ENCODE results near the gene SNCAIP.

SNCAIP gene

GRCh38 chr5:122507581-122507980 lies 195.5 kb downstream of the SNCAIP start:
- no peak for DNase-seq (ENCODE audit: low read depth)

DNA sequence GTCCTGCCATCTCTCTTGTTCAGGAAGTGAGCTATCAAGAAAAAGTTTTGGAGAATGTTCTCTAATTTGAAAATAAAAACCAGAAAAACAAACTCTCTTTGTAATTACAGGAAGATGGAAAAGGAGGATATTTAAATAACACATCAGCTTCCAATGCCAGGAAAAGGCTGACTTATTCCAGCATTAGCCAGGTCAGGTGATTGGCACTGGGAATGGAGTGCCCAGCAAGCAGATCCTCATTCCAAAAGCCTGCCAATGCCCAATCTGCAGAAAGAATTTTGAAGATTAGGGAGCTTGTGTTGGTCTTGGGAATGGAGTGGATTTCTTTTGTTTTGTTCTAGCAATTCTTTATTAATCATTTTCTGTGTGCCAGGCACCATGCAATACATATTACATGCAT lies 196.6 kb downstream of the SNCAIP start:
- no peak for DNase-seq (ENCODE audit: low read depth)

Measured in CMK (cell line).